ES-I3 (cell line): ENCODE measurements around the gene PHF2.
A peak's percentile ranks its signal among the peaks of the same experiment; 100 is the strongest.

Source experiments
- H3K36me3 ChIP-seq: 2 replicates; pipeline ENCODE4 v1.6.1; 2013; ENCODE audit warnings: mild to moderate bottlenecking, low read length, control low read depth, moderate library complexity; ENCODE audit not compliant: insufficient read depth
- H3K4me1 ChIP-seq: 2 replicates; pipeline ENCODE4 v1.6.1; 2013; ENCODE audit warnings: mild to moderate bottlenecking, control low read depth, low read length; ENCODE audit not compliant: insufficient read depth
- H3K9ac ChIP-seq: 2 replicates; pipeline ENCODE4 v1.6.1; 2013; ENCODE audit warnings: low read depth, mild to moderate bottlenecking, low read length, moderate library complexity
- H3K9me3 ChIP-seq: 2 replicates; pipeline ENCODE4 v1.6.1; 2013; ENCODE audit warnings: mild to moderate bottlenecking, low read length, moderate library complexity; ENCODE audit not compliant: control insufficient read depth, insufficient read depth

Gene PHF2

GRCh38 chr9:93576258-93577077 lies at the start of gene PHF2:
Gene PHF2 (plus strand): TSS chr9:93576584. CDS start chr9:93576774, 190 bp downstream.
- Histone ChIP-seq H3K4me1 (peaks cover 21% of the 10 kb centered on the region; the same call in 1 of the 2 replicates), H3K9me3 (no peaks in the 10 kb centered on the region), H3K36me3 (no peaks in the 10 kb centered on the region), H3K9ac (peak within 1 kb of the TSS; percentile 70)

GRCh38 chr9:93531374-93531773 lies 45.0 kb upstream of the PHF2 start:
- H3K36me3 ChIP-seq = peaks cover 12% of the 10 kb centered on the region

GRCh38 chr9:93532141-93532540 lies 44.2 kb upstream of the PHF2 start:
- Histone ChIP-seq H3K9me3 (no peaks in the 10 kb centered on the region), H3K9ac (no peak overlapping the region), H3K36me3 (peaks cover 12% of the 10 kb centered on the region), H3K4me1 (no peaks in the 10 kb centered on the region)

More at GRCh38 chr9:93531374-93531773, 45.0 kb upstream of the PHF2 start:
- Histone ChIP-seq H3K9ac (no peak overlapping the region), H3K4me1 (no peaks in the 10 kb centered on the region), H3K9me3 (no peaks in the 10 kb centered on the region)

GRCh38 chr9:93533863-93534262 lies 42.5 kb upstream of the PHF2 start:
- Histone ChIP-seq H3K36me3 (peaks cover 12% of the 10 kb centered on the region), H3K4me1 (no peaks in the 10 kb centered on the region), H3K9ac (no peak overlapping the region), H3K9me3 (no peaks in the 10 kb centered on the region)

GRCh38 chr9:93536167-93536566 lies 40.2 kb upstream of the PHF2 start:
- Histone ChIP-seq H3K4me1 (peaks cover 2% of the 10 kb centered on the region; the same call in 1 of the 2 replicates), H3K36me3 (peaks cover 7% of the 10 kb centered on the region; the same call in 1 of the 2 replicates), H3K9me3 (no peaks in the 10 kb centered on the region), H3K9ac (no peak overlapping the region)

GRCh38 chr9:93536874-93537273 lies 39.5 kb upstream of the PHF2 start:
- Histone ChIP-seq H3K9me3 (no peaks in the 10 kb centered on the region), H3K4me1 (peaks cover 5% of the 10 kb centered on the region; the same call in 1 of the 2 replicates), H3K9ac (no peak overlapping the region), H3K36me3 (peaks cover 7% of the 10 kb centered on the region; the same call in 1 of the 2 replicates)

- Histone ChIP-seq H3K9ac (no peak overlapping the region), H3K4me1 (peaks cover 5% of the 10 kb centered on the region; the same call in 1 of the 2 replicates), H3K36me3 (peaks cover 7% of the 10 kb centered on the region), H3K9me3 (no peaks in the 10 kb centered on the region)
Measured at GRCh38 chr9:93540305-93540704, 36.1 kb upstream of the PHF2 start.

- peaks cover 5% of the 10 kb centered on the region; the same call in 1 of the 2 replicates for H3K4me1 ChIP-seq
- no peaks in the 10 kb centered on the region for H3K9me3 ChIP-seq
- peaks cover 4% of the 10 kb centered on the region; the same call in 1 of the 2 replicates for H3K36me3 ChIP-seq
- no peak overlapping the region for H3K9ac ChIP-seq
Measured at GRCh38 chr9:93541005-93541404, 35.4 kb upstream of the PHF2 start.

GRCh38 chr9:93541581-93542349 lies 34.6 kb upstream of the PHF2 start:
- Histone ChIP-seq H3K9me3 (no peaks in the 10 kb centered on the region), H3K4me1 (peaks cover 5% of the 10 kb centered on the region; the same call in 1 of the 2 replicates), H3K36me3 (peaks cover 4% of the 10 kb centered on the region; the same call in 1 of the 2 replicates), H3K9ac (no peak overlapping the region)

- H3K9ac ChIP-seq = no peak overlapping the region
- no peaks in the 10 kb centered on the region for H3K9me3 ChIP-seq
- H3K4me1 ChIP-seq = peaks cover 5% of the 10 kb centered on the region; the same call in 1 of the 2 replicates
- H3K36me3 ChIP-seq = peaks cover 4% of the 10 kb centered on the region; the same call in 1 of the 2 replicates
Measured at GRCh38 chr9:93543117-93543516, 33.3 kb upstream of the PHF2 start.

- Histone ChIP-seq H3K36me3 (peaks cover 4% of the 10 kb centered on the region; the same call in 1 of the 2 replicates), H3K4me1 (peaks cover 2% of the 10 kb centered on the region; the same call in 1 of the 2 replicates), H3K9ac (no peak overlapping the region), H3K9me3 (no peaks in the 10 kb centered on the region)
Measured at GRCh38 chr9:93546356-93546755, 30.0 kb upstream of the PHF2 start.

GRCh38 chr9:93549611-93550010 lies 26.8 kb upstream of the PHF2 start:
- Histone ChIP-seq H3K9me3 (no peaks in the 10 kb centered on the region), H3K4me1 (peaks cover 2% of the 10 kb centered on the region; the same call in 1 of the 2 replicates), H3K36me3 (no peaks in the 10 kb centered on the region), H3K9ac (no peak overlapping the region)

GRCh38 chr9:93552923-93553322 lies 23.5 kb upstream of the PHF2 start:
- Histone ChIP-seq H3K4me1 (peaks cover 4% of the 10 kb centered on the region; the same call in 1 of the 2 replicates), H3K9ac (no peak overlapping the region), H3K9me3 (no peaks in the 10 kb centered on the region), H3K36me3 (0 out of 2 replicates have a peak, but pooled peaks cover 3% of the 10 kb centered on the region)

GRCh38 chr9:93555370-93555769 lies 21.0 kb upstream of the PHF2 start:
- no peak overlapping the region for H3K9ac ChIP-seq
- H3K4me1 ChIP-seq = peaks cover 4% of the 10 kb centered on the region; the same call in 1 of the 2 replicates
- no peaks in the 10 kb centered on the region for H3K9me3 ChIP-seq
- peaks cover 9% of the 10 kb centered on the region; the same call in 1 of the 2 replicates for H3K36me3 ChIP-seq
